Smooth muscle cell (in vitro differentiated cells): ENCODE measurements around the gene TFEB. TPM values are rescaled to one million over a fixed set of nuclear protein-coding genes. Genes with fewer than 3 reads are reported as not detected.

Experiments used
- DNase-seq: peaks from one replicate; lab custom pipeline; 2025; ENCODE audit not compliant: unreplicated experiment; lab: John Stamatoyannopoulos, UW
- H2AFZ ChIP-seq: fragments of 200-600 bp; sonication (generic); 2 replicates; pipeline ENCODE4 v1.6.0; 2016; ENCODE audit warnings: antibody characterized with exemption, low read depth, mild to moderate bottlenecking
- H3F3A ChIP-seq: fragments of 200-600 bp; sonication (generic); 2 replicates; pipeline ENCODE4 v1.6.0; 2017; ENCODE audit warnings: antibody characterized with exemption, low read depth
- H3K27ac ChIP-seq: fragments of 200-600 bp; sonication (generic); 2 replicates; pipeline ENCODE4 v1.5.1; 2016; ENCODE audit warnings: low read depth, mild to moderate bottlenecking
- H3K27me3 ChIP-seq: fragments of 200-600 bp; sonication (generic); 2 replicates; pipeline ENCODE4 v1.6.1; 2016; ENCODE audit warnings: low read depth, mild to moderate bottlenecking
- H3K36me3 ChIP-seq: fragments of 200-600 bp; sonication (generic); 2 replicates; pipeline ENCODE4 v1.5.1; 2016; ENCODE audit warnings: low read depth
- H3K4me1 ChIP-seq: fragments of 200-600 bp; sonication (generic); 2 replicates; pipeline ENCODE4 v1.5.1; 2016; ENCODE audit warnings: low read depth
- H3K4me2 ChIP-seq: fragments of 200-600 bp; sonication (generic); 2 replicates; pipeline ENCODE4 v1.6.0; 2016; ENCODE audit warnings: mild to moderate bottlenecking
- H3K4me3 ChIP-seq: fragments of 200-600 bp; sonication (generic); 2 replicates; pipeline ENCODE4 v1.5.1; 2016; ENCODE audit warnings: mild to moderate bottlenecking
- H3K79me2 ChIP-seq: fragments of 200-600 bp; sonication (generic); 2 replicates; pipeline ENCODE4 v1.6.0; 2016; ENCODE audit warnings: low read depth, mild to moderate bottlenecking
- H3K9ac ChIP-seq: fragments of 200-600 bp; sonication (generic); 2 replicates; pipeline ENCODE4 v1.6.0; 2016; ENCODE audit warnings: low read depth
- H3K9me3 ChIP-seq: fragments of 200-600 bp; sonication (generic); replicated peaks from 2 replicates; pipeline ENCODE4 v1.5.1; 2016; ENCODE audit warnings: low read depth
- H4K20me1 ChIP-seq: fragments of 200-600 bp; sonication (generic); 2 replicates; pipeline ENCODE4 v1.6.0; 2016; ENCODE audit warnings: low read depth
- CTCF ChIP-seq: fragments of 200-600 bp; sonication (generic); IDR thresholded peaks from 2 replicates; pipeline ENCODE4 v1.5.1; 2017; ENCODE audit warnings: borderline replicate concordance, mild to moderate bottlenecking, antibody characterized with exemption; ENCODE audit not compliant: insufficient read depth, poor library complexity, severe bottlenecking
- WGBS: methylation state at CpG from one replicate; pipeline ENCODE4 v1.1.7; 2016; ENCODE audit warnings: low lambda C conversion rate; 5-methylcytosine and 5-hydroxymethylcytosine counted together
- polyA plus RNA-seq: library from polyadenylated mRNA; unstranded; fragments of >200 nt; fragmentation: Nextera tagmentation; extraction: Ambion mirVana; gene quantifications from 2 replicates; pipeline ENCODE4 v1.2.1, GENCODE V29; 2016
- total RNA-seq: library from RNA; depleted of rRNA; stranded (reverse); fragments of >200 nt; gene quantifications from 2 replicates; pipeline ENCODE4 v1.2.3, GENCODE V29; 2014

The TFEB gene
- total and polyA plus RNA-seq, 2 experiments from 2014 or later = 15.3 to 15.7 TPM

- Histone ChIP-seq H3K79me2 (peaks cover 13% of the 10 kb centered on the region), H3K27me3 (no peaks in the 10 kb centered on the region), H3K4me1 (peaks cover 8% of the 10 kb centered on the region), H3K9me3 (no peaks in the 10 kb centered on the region), H3K27ac (peak overlapping the region; percentile 49), H3F3A (no peaks in the 10 kb centered on the region), H3K4me3 (no peak overlapping the region), H3K9ac (no peak overlapping the region), H3K36me3 (no peaks in the 10 kb centered on the region), H3K4me2 (peak overlapping the region; percentile 63), H2AFZ (no peak overlapping the region), H4K20me1 (peaks cover 8% of the 10 kb centered on the region)
- no peak for TF ChIP-seq CTCF
- WGBS = 30% methylated on average over 1 of the region's 1 CpG
- DNase-seq = no peak
Measured at GRCh38 chr6:41717392-41717736, 18.0 kb downstream of the TFEB start.

- 88% methylated on average over 11 of the region's 11 CpGs for WGBS
Measured at GRCh38 chr6:41716516-41717391, 18.7 kb downstream of the TFEB start.

GRCh38 chr6:41715795-41716515 is 19.5 kb downstream of the TFEB start:
- no peak for TF ChIP-seq CTCF
- WGBS = 87% methylated on average over 5 of the region's 5 CpGs
- no peaks in the 10 kb centered on the region for H3K27me3 ChIP-seq
- H3K4me2 ChIP-seq = peak overlapping the region; percentile 63
- H2AFZ ChIP-seq = no peak overlapping the region
- DNase-seq = no peak
- H4K20me1 ChIP-seq = peaks cover 8% of the 10 kb centered on the region
- no peak overlapping the region for H3K4me3 ChIP-seq
- no peaks in the 10 kb centered on the region for H3F3A ChIP-seq
- peaks cover 8% of the 10 kb centered on the region for H3K4me1 ChIP-seq
- no peaks in the 10 kb centered on the region for H3K36me3 ChIP-seq
- no peaks in the 10 kb centered on the region for H3K9me3 ChIP-seq
- H3K27ac ChIP-seq = no peak overlapping the region
- H3K9ac ChIP-seq = no peak overlapping the region
- H3K79me2 ChIP-seq = peaks cover 11% of the 10 kb centered on the region

More at GRCh38 chr6:41716516-41717391, 18.7 kb downstream of the TFEB start:
- Histone ChIP-seq H3K9ac (no peak overlapping the region), H3K27ac (peak overlapping the region; percentile 49), H3F3A (no peaks in the 10 kb centered on the region), H3K79me2 (peaks cover 13% of the 10 kb centered on the region), H2AFZ (no peak overlapping the region), H3K4me3 (no peak overlapping the region), H3K4me2 (peak overlapping the region; percentile 63), H3K9me3 (no peaks in the 10 kb centered on the region), H3K27me3 (no peaks in the 10 kb centered on the region), H4K20me1 (peaks cover 8% of the 10 kb centered on the region), H3K4me1 (peaks cover 8% of the 10 kb centered on the region), H3K36me3 (no peaks in the 10 kb centered on the region)
- TF ChIP-seq CTCF = no peak
- no peak for DNase-seq
